ENCODE data around the gene UBXN10.
"Not testable (repeated sequence)": the region's sequence is repeated elsewhere in the genome, so short reads cannot be mapped to it uniquely, and the experiment has no call there.

The UBXN10 gene

DNA sequence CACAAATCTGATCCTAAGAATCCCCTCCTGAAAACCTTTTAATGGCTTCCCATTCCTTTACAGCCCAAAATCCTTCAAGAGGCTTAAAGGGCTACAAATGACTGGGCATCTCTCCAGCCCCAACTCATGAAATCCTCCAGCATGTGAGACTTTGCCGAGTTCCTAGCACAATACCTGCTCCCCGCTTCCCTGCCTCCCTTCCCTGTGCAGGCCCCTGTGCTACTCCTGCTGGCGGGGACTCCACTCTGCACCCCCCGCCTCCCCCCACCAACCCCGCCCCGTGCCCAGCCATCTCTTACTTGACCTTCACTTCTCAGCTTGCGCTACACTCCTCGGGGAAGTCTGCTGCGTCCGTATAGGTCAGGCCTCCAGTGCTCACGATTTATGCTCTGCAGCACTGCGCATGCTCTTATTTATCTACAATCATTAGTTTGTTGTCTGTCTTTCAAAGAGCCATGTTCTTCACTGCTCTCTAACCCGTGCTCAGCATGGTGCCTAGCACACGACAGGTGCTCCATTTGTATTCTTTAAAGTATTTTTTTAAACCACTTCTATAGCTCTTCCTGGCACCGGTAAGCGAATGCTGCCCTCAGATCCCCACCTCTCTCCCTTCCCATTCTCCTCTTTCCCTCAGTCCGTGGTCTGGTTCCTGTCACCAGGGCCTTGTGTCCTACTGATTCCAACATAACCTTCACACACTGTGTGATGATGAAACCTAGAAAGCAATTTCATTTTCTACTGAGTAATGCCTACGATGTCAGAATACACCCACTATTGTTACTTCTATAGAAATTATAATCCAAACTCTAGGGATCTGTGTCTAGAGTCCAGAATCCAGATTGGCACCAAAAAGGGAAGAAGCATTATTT lies 37.9 kb downstream of the UBXN10 start:
- WGBS, 2 experiments (ENCODE audit: insufficient coverage in 2 of 2) = 53% methylated on average over 10 to 12 of the region's 18 CpGs
- Histone ChIP-seq H3K9me3 (ENCODE audit: control insufficient read depth, low read length) (no peaks in the 10 kb centered on the region), H3K36me3 (ENCODE audit: control insufficient read depth, insufficient read depth, low read length) (no peaks in the 10 kb centered on the region), H3K4me1 (ENCODE audit: control insufficient read depth, insufficient read depth, low read length, poor library complexity, severe bottlenecking) (no peaks in the 10 kb centered on the region), H3K27ac (ENCODE audit: low read depth, low read length, severe bottlenecking) (no peak overlapping the region), H3K4me3 (ENCODE audit: extremely low read depth, insufficient read depth, low read length, poor library complexity, severe bottlenecking) (no peak overlapping the region)

DNA sequence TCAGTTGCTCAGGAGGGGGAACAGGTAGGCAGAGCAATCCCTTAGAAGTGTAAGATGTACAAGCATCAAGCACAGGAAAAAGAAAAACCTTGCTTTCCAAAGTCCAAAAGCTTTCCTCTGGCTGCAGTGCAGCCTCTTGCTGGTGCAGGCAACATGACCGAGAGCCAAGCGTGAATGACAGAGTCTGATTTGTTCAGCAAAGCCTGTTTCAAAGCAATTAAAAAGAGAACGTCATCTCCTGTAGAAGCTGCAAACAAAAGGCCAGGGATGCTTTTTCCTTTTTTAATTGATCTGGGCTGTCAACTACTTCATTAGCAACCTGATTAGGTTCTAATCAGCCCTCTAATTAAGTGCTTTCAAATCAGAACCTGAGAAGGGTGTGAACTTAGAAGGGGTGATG lies 38.6 kb downstream of the UBXN10 start:
- WGBS, 2 experiments (ENCODE audit: insufficient coverage in 2 of 2) = 77 to 81% methylated on average over 3 of the region's 3 CpGs
- Histone ChIP-seq H3K4me1 (ENCODE audit: control insufficient read depth, insufficient read depth, low read length, poor library complexity, severe bottlenecking) (no peaks in the 10 kb centered on the region), H3K4me3 (ENCODE audit: extremely low read depth, insufficient read depth, low read length, poor library complexity, severe bottlenecking) (no peak overlapping the region), H3K9me3 (ENCODE audit: control insufficient read depth, low read length) (no peaks in the 10 kb centered on the region), H3K36me3 (ENCODE audit: control insufficient read depth, insufficient read depth, low read length) (no peaks in the 10 kb centered on the region), H3K27ac (ENCODE audit: low read depth, low read length, severe bottlenecking) (no peak overlapping the region)

DNA sequence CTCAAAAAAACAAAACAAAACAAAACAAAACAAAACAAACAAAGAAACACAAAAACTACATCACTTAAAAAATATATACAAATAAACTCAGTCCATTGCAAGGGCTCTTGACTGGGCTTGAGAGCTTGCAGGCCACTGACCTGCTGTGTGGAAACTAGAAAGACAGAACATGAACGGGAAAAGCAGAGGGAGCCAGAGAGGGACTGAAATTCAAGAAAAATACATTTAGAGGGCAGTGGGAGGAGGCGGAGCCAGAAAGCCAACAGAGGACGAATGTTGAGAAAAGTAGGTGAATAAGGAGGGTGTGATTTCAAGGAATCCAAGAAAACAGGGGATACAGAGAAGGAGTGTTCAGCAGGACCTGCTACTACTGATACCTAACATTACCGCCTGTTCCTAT lies 41.8 kb downstream of the UBXN10 start:
- Histone ChIP-seq H3K4me3 (ENCODE audit: extremely low read depth, insufficient read depth, low read length, poor library complexity, severe bottlenecking) (no peak overlapping the region), H3K4me1 (ENCODE audit: control insufficient read depth, insufficient read depth, low read length, poor library complexity, severe bottlenecking) (no peaks in the 10 kb centered on the region), H3K27ac (ENCODE audit: low read depth, low read length, severe bottlenecking) (no peak overlapping the region), H3K36me3 (ENCODE audit: control insufficient read depth, insufficient read depth, low read length) (no peaks in the 10 kb centered on the region), H3K9me3 (ENCODE audit: control insufficient read depth, low read length) (no peaks in the 10 kb centered on the region)
- WGBS, 2 experiments (ENCODE audit: insufficient coverage in 2 of 2) = 40 to 55% methylated on average over 3 of the region's 4 CpGs

DNA sequence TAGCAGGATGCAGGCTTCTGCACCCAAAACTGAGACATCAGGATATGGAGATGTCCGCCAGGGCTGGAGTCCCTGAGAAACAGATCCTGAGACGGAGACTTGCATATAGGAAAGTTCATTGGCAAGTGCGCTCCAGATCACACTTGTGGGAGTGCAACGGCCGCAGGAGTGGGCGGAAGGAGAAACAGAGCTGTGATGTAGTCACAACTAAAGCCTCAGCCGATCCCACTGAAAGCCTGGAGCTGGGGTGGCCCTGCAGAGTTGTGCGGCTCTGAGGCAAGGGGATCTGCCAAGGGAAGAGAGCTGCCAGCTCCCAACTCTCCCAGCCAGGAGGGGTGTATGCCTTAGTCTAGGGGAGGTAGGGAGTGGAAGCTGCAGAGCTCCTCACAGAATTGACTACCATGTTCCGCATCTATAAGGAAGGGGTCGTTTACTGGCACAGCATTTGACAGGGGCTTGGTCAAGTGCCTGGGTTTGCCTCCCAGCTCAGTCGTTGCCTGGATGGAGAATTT lies 42.5 kb downstream of the UBXN10 start:
- 95 to 100% methylated on average over 7 to 9 of the region's 11 CpGs for WGBS, 2 experiments (ENCODE audit: insufficient coverage in 2 of 2)
- no peaks in the 10 kb centered on the region for H3K4me1 ChIP-seq (ENCODE audit: control insufficient read depth, insufficient read depth, low read length, poor library complexity, severe bottlenecking)
- H3K9me3 ChIP-seq (ENCODE audit: control insufficient read depth, low read length) = no peaks in the 10 kb centered on the region
- H3K36me3 ChIP-seq (ENCODE audit: control insufficient read depth, insufficient read depth, low read length) = no peaks in the 10 kb centered on the region
- H3K4me3 ChIP-seq (ENCODE audit: extremely low read depth, insufficient read depth, low read length, poor library complexity, severe bottlenecking) = no peak overlapping the region
- no peak overlapping the region for H3K27ac ChIP-seq (ENCODE audit: low read depth, low read length, severe bottlenecking)

DNA sequence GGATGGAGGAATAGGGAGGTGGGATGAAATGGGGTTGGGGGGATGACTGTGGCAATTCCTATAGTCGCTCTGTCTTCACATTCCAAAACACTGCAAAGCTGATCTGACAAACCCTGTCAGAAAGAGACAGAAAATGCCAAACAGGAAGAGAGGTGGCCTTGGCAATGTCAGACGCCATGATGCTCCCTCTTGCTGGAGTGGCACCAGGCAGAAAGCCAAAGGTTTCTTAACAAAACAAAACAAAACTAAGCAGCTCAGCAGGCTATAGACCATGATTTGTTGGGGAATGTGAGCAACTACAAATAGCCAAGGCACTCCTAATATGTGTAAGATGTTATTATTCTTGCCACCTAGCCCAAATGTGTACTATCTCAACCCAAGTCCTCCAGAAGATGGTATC lies 43.3 kb downstream of the UBXN10 start:
- no peak overlapping the region for H3K27ac ChIP-seq (ENCODE audit: low read depth, low read length, severe bottlenecking)
- H3K4me1 ChIP-seq (ENCODE audit: control insufficient read depth, insufficient read depth, low read length, poor library complexity, severe bottlenecking) = no peaks in the 10 kb centered on the region
- H3K4me3 ChIP-seq (ENCODE audit: extremely low read depth, insufficient read depth, low read length, poor library complexity, severe bottlenecking) = no peak overlapping the region
- no peaks in the 10 kb centered on the region for H3K9me3 ChIP-seq (ENCODE audit: control insufficient read depth, low read length)
- H3K36me3 ChIP-seq (ENCODE audit: control insufficient read depth, insufficient read depth, low read length) = no peaks in the 10 kb centered on the region
- WGBS, 2 experiments (ENCODE audit: insufficient coverage in 2 of 2) = 80% methylated on average over 1 to 2 of the region's 2 CpGs

DNA sequence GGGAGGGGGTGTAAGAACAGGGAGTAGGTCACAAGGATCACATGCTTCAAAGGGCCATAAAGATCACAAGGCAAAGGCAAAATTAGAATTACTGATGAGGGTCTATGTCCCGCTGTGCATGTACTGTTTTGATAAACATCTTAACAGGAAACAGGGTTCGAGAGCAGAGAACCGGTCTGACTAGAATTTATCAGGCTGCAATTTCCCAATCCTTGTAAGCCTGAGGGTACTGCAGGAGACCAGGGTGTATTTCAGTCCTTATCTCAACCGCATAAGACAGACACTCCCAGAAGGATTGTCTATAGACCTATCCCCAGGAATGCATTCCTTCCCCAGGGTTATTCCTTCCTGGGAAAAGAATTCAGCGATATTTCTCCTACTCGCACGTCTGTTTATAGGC lies 46.7 kb downstream of the UBXN10 start:
- not testable (repeated sequence) for H3K4me3 ChIP-seq (ENCODE audit: extremely low read depth, insufficient read depth, low read length, poor library complexity, severe bottlenecking); H3K9me3 ChIP-seq (ENCODE audit: control insufficient read depth, low read length); H3K27ac ChIP-seq (ENCODE audit: low read depth, low read length, severe bottlenecking); H3K4me1 ChIP-seq (ENCODE audit: control insufficient read depth, insufficient read depth, low read length, poor library complexity, severe bottlenecking); H3K36me3 ChIP-seq (ENCODE audit: control insufficient read depth, insufficient read depth, low read length)
- 77 to 98% methylated on average over 6 of the region's 7 CpGs for WGBS, 2 experiments (ENCODE audit: insufficient coverage in 2 of 2)

DNA sequence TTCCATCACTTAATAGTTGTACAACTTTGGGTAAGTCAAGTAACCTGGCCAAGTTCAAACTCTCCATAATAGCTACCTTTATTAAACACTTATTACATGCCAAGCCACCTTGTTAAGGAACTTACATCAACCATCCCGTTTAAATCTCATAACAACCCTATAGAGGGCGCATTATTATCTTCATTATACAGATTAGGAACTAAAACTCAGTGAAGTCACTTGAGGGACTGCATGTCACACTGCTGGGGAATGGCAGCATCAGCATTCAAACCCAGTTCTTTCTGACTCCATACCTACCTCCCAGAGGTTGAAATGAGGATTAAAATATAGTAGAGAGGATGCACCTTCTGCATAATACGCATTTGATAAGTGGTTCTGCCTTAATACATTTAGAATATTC lies 47.5 kb downstream of the UBXN10 start:
- 0 to 14% methylated on average over 1 to 2 of the region's 3 CpGs for WGBS, 2 experiments (ENCODE audit: insufficient coverage in 2 of 2)
- Histone ChIP-seq H3K4me3 (ENCODE audit: extremely low read depth, insufficient read depth, low read length, poor library complexity, severe bottlenecking) (no peak overlapping the region), H3K36me3 (ENCODE audit: control insufficient read depth, insufficient read depth, low read length) (no peaks in the 10 kb centered on the region), H3K9me3 (ENCODE audit: control insufficient read depth, low read length) (no peaks in the 10 kb centered on the region), H3K27ac (ENCODE audit: low read depth, low read length, severe bottlenecking) (no peak overlapping the region), H3K4me1 (ENCODE audit: control insufficient read depth, insufficient read depth, low read length, poor library complexity, severe bottlenecking) (no peaks in the 10 kb centered on the region)

DNA sequence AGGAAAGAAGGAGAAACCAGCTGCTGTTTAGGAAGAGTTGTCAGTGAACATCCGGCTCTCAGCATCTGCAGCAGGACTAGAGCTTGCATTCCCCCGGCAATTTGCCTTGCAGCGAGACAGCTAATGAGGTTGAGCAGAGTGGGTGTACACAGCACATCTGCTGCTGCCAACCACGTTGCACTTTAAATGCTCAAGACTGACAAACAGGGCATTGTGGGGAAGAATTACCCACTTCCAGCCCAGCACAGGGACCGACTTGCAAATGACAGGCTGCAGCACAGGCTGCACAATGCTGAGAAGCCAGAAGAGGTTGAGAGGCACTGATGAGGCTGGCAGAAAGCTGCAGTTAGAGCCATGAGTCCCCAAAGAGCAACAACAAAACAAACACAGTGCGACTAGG lies 48.0 kb downstream of the UBXN10 start:
- Histone ChIP-seq H3K36me3 (ENCODE audit: control insufficient read depth, insufficient read depth, low read length) (no peaks in the 10 kb centered on the region), H3K9me3 (ENCODE audit: control insufficient read depth, low read length) (no peaks in the 10 kb centered on the region), H3K27ac (ENCODE audit: low read depth, low read length, severe bottlenecking) (no peak overlapping the region), H3K4me3 (ENCODE audit: extremely low read depth, insufficient read depth, low read length, poor library complexity, severe bottlenecking) (no peak overlapping the region), H3K4me1 (ENCODE audit: control insufficient read depth, insufficient read depth, low read length, poor library complexity, severe bottlenecking) (no peaks in the 10 kb centered on the region)
- WGBS, 2 experiments (ENCODE audit: insufficient coverage in 2 of 2) = 67 to 72% methylated on average over 5 to 6 of the region's 6 CpGs

DNA sequence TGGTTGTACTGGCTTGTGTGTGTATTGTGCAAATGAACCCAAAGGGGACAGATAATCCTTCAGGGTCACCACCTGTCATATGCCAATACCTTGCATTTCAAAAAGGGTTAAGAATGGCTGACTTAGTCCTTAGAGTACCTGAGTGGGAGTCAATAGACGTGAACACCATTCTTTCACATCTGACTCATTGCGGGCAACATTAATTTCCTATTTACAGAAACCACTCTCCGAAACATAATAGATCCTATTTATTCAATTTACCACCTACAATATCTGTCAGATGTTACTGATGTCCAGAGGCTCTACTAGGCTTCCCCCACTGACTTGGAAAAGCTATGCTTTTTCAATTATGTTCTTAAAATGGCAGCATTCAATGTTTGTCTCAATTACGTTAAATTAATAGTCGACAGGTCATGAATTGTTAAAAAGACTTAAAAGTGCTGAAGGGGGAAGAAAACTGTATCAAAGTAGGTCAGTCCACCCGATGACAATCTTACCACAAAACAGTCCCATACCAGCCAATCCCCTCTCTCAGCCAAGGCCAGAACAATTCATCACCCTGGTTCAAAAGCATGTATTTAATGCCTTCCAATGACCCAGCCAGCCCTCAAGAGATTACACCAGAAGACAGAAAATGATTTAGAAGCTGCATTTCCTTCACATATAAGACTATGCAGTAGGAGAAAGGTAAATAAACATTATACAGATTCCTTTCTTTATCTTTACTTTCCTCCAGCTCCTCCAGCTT lies 49.1 kb downstream of the UBXN10 start:
- Histone ChIP-seq H3K9me3 (ENCODE audit: control insufficient read depth, low read length) (no peaks in the 10 kb centered on the region), H3K4me1 (ENCODE audit: control insufficient read depth, insufficient read depth, low read length, poor library complexity, severe bottlenecking) (no peaks in the 10 kb centered on the region), H3K27ac (ENCODE audit: low read depth, low read length, severe bottlenecking) (no peak overlapping the region), H3K4me3 (ENCODE audit: extremely low read depth, insufficient read depth, low read length, poor library complexity, severe bottlenecking) (no peak overlapping the region), H3K36me3 (ENCODE audit: control insufficient read depth, insufficient read depth, low read length) (no peaks in the 10 kb centered on the region)
- 93 to 95% methylated on average over 3 to 4 of the region's 6 CpGs for WGBS, 2 experiments (ENCODE audit: insufficient coverage in 2 of 2)

DNA sequence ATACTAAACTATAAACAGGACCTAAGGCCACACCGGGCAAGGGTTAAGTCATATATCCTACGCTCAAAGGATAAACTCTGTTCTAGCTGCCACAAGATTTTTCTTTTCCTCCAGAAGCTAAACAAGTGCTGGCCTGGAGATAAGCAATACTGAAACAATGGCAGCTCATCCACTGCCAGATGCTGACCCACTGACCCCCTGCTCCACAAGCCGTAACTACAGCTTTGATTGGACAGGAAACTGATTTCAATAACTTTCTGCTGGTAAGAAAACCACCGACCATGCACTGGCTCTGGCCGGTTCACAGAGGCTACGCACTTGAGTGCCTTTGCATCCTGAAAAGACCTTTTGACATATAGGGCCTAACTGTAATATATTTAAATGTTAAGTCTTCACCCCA lies 51.8 kb downstream of the UBXN10 start:
- 83 to 87% methylated on average over 3 to 4 of the region's 6 CpGs for WGBS, 2 experiments (ENCODE audit: insufficient coverage in 2 of 2)
- no peaks in the 10 kb centered on the region for H3K9me3 ChIP-seq (ENCODE audit: control insufficient read depth, low read length)
- no peak overlapping the region for H3K4me3 ChIP-seq (ENCODE audit: extremely low read depth, insufficient read depth, low read length, poor library complexity, severe bottlenecking)
- H3K27ac ChIP-seq (ENCODE audit: low read depth, low read length, severe bottlenecking) = no peak overlapping the region
- no peaks in the 10 kb centered on the region for H3K4me1 ChIP-seq (ENCODE audit: control insufficient read depth, insufficient read depth, low read length, poor library complexity, severe bottlenecking)
- H3K36me3 ChIP-seq (ENCODE audit: control insufficient read depth, insufficient read depth, low read length) = no peaks in the 10 kb centered on the region

DNA sequence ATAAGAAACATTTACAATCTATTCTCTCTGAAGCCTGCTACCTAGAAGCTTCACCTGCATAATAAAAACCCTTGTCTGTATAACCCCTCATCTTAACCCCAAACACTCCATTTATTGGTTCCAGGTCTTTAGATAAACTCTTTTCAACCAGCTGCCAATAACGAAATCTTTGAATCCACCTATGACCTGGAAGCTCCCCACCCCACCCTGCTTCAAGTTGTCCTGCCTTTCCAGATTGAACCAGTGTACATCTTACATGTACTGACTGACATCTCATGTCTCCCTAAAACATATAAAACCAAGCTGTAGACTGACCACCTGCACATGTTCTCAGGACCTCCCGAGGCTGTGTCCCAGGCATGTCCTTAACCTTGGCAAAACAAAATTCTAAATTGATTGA lies 54.1 kb downstream of the UBXN10 start:
- Histone ChIP-seq H3K9me3 (ENCODE audit: control insufficient read depth, low read length) (no peaks in the 10 kb centered on the region), H3K36me3 (ENCODE audit: control insufficient read depth, insufficient read depth, low read length) (no peaks in the 10 kb centered on the region), H3K27ac (ENCODE audit: low read depth, low read length, severe bottlenecking) (no peak overlapping the region), H3K4me3 (ENCODE audit: extremely low read depth, insufficient read depth, low read length, poor library complexity, severe bottlenecking) (no peak overlapping the region), H3K4me1 (ENCODE audit: control insufficient read depth, insufficient read depth, low read length, poor library complexity, severe bottlenecking) (no peaks in the 10 kb centered on the region)
- 83 to 89% methylated on average over 1 to 2 of the region's 2 CpGs for WGBS, 2 experiments (ENCODE audit: insufficient coverage in 2 of 2)

All from mesodermal cell (in vitro differentiated cells).